ENCODE data around the gene CEP112.

GRCh38 chr17:66177048-66177447 is 14.9 kb downstream of the CEP112 start:
- TF ChIP-seq GATA2 (IDR thresholded peaks at IDR 0.05; ENCODE audit: low read depth, low read length) (no peak), GATA3 (IDR thresholded peaks at IDR 0.05; ENCODE audit: low read depth, low read length) (no peak)
